H9 (cell line): ENCODE data around the gene PCSK6. TPM values are rescaled to one million over a fixed set of nuclear protein-coding genes. Genes with fewer than 3 reads are reported as not detected.

Experiments used
- DNase-seq: peaks from one replicate; pipeline ENCODE4 v3.0.0-alpha.2; 2017
- H2AFZ ChIP-seq: one replicate; pipeline ENCODE4 v1.6.1; 2013; ENCODE audit warnings: mild to moderate bottlenecking, low read length, control low read depth, moderate library complexity
- H2AK5ac ChIP-seq: 2 replicates; pipeline ENCODE4 v1.6.1; 2013; ENCODE audit warnings: low read length, control low read depth, mixed read lengths; ENCODE audit not compliant: insufficient read length
- H2BK120ac ChIP-seq: one replicate; pipeline ENCODE4 v1.6.1; 2013; ENCODE audit warnings: low read depth, mild to moderate bottlenecking, low read length, control low read depth, inconsistent platforms; ENCODE audit not compliant: poor library complexity, severe bottlenecking
- H2BK12ac ChIP-seq: 2 replicates; pipeline ENCODE4 v1.6.1; 2013; ENCODE audit warnings: low read length, control low read depth, mixed read lengths, low read depth; ENCODE audit not compliant: insufficient read length
- H2BK15ac ChIP-seq: 2 replicates; pipeline ENCODE4 v1.6.1; 2013; ENCODE audit warnings: low read depth, low read length, control low read depth
- H2BK20ac ChIP-seq: one replicate; pipeline ENCODE4 v1.6.1; 2013; ENCODE audit warnings: low read depth, mild to moderate bottlenecking, low read length, control low read depth, inconsistent platforms; ENCODE audit not compliant: poor library complexity, severe bottlenecking
- H2BK5ac ChIP-seq: 2 replicates; pipeline ENCODE4 v1.6.1; 2013; ENCODE audit warnings: low read length, control low read depth, mixed read lengths; ENCODE audit not compliant: insufficient read length
- H3K14ac ChIP-seq: 2 replicates; pipeline ENCODE4 v1.6.1; 2013; ENCODE audit warnings: low read length, control low read depth; ENCODE audit not compliant: insufficient read depth
- H3K18ac ChIP-seq: 2 replicates; pipeline ENCODE4 v1.6.1; 2013; ENCODE audit warnings: low read depth, mild to moderate bottlenecking, mixed read lengths, low read length, control low read depth; ENCODE audit not compliant: insufficient read length
- H3K23ac ChIP-seq: 2 replicates; pipeline ENCODE4 v1.6.1; 2013; ENCODE audit warnings: low read length, control low read depth, mixed read lengths, low read depth; ENCODE audit not compliant: insufficient read length
- H3K23me2 ChIP-seq: 2 replicates; pipeline ENCODE4 v1.6.1; 2013; ENCODE audit warnings: low read depth, mild to moderate bottlenecking, mixed read lengths, low read length, control low read depth; ENCODE audit not compliant: insufficient read length, poor library complexity, severe bottlenecking
- H3K27ac ChIP-seq: 2 replicates; pipeline ENCODE4 v1.5.1; 2013; ENCODE audit warnings: low read length, control low read depth, mixed read lengths, low read depth; ENCODE audit not compliant: insufficient read length
- H3K27me3 ChIP-seq: 2 replicates; pipeline ENCODE4 v1.6.1; 2013; ENCODE audit warnings: low read length, control low read depth, inconsistent platforms; ENCODE audit not compliant: insufficient read depth
- H3K4ac ChIP-seq: 2 replicates; pipeline ENCODE4 v1.6.1; 2013; ENCODE audit warnings: low read depth, mild to moderate bottlenecking, control low read depth, inconsistent platforms, low read length, moderate library complexity
- H3K4me1 ChIP-seq: 2 replicates; pipeline ENCODE4 v1.6.1; 2013; ENCODE audit warnings: low read length, control low read depth, inconsistent platforms; ENCODE audit not compliant: insufficient read depth
- H3K4me2 ChIP-seq: 2 replicates; pipeline ENCODE4 v1.6.1; 2013; ENCODE audit warnings: low read length, control low read depth, mixed read lengths; ENCODE audit not compliant: insufficient read length, insufficient read depth
- H3K56ac ChIP-seq: 2 replicates; pipeline ENCODE4 v1.6.1; 2013; ENCODE audit warnings: low read depth, mild to moderate bottlenecking, mixed read lengths, low read length, control low read depth; ENCODE audit not compliant: insufficient read length
- H3K79me1 ChIP-seq: 2 replicates; pipeline ENCODE4 v1.6.1; 2013; ENCODE audit warnings: low read depth, mild to moderate bottlenecking, moderate library complexity, low read length, control low read depth, inconsistent platforms; ENCODE audit not compliant: insufficient read depth, poor library complexity, severe bottlenecking
- H3K79me2 ChIP-seq: 2 replicates; pipeline ENCODE4 v1.6.1; 2013; ENCODE audit warnings: low read length, control low read depth, inconsistent platforms; ENCODE audit not compliant: insufficient read depth
- H3K9ac ChIP-seq: 2 replicates; pipeline ENCODE4 v1.6.1; 2013; ENCODE audit warnings: low read length, control low read depth, mixed read lengths; ENCODE audit not compliant: insufficient read length; ENCODE audit errors: extremely low read depth
- H3K9me3 ChIP-seq: one replicate; pipeline ENCODE4 v1.6.1; 2013; ENCODE audit warnings: low read depth, low read length, inconsistent platforms; ENCODE audit not compliant: control insufficient read depth
- H3T11ph ChIP-seq: one replicate; pipeline ENCODE4 v1.6.1; 2013; ENCODE audit warnings: mild to moderate bottlenecking, low read length, control low read depth, inconsistent platforms
- H4K20me1 ChIP-seq: one replicate; pipeline ENCODE4 v1.6.1; 2013; ENCODE audit not compliant: control insufficient read depth, insufficient read length, insufficient read depth
- H4K5ac ChIP-seq: 2 replicates; pipeline ENCODE4 v1.6.1; 2013; ENCODE audit warnings: low read depth, mild to moderate bottlenecking, mixed read lengths, low read length, control low read depth; ENCODE audit not compliant: insufficient read length
- H4K8ac ChIP-seq: replicated peaks from 2 replicates; pipeline ENCODE4 v1.6.1; 2013; ENCODE audit warnings: low read length, control low read depth, mixed read lengths, low read depth; ENCODE audit not compliant: insufficient read length
- H4K91ac ChIP-seq: 2 replicates; pipeline ENCODE4 v1.6.1; 2013; ENCODE audit warnings: low read depth, mild to moderate bottlenecking, moderate library complexity, mixed read lengths, low read length, control low read depth; ENCODE audit not compliant: insufficient read length
- H3K27ac Mint-ChIP-seq, 3 experiments: 2 replicates in 2 of 3; 3 replicates in 1 of 3; pipeline ENCODE4 v1.8.0; 2020 to 2021; ENCODE audit warnings: mixed read lengths in 3 of 3, mild to moderate bottlenecking in 1 of 3, moderate library complexity in 1 of 3
- H3K27me3 Mint-ChIP-seq: 2 replicates; pipeline ENCODE4 v1.8.0; 2021; ENCODE audit warnings: low read depth, mild to moderate bottlenecking, moderate library complexity, mixed read lengths
- H3K36me3 Mint-ChIP-seq, 3 experiments: 2 replicates in 2 of 3; 3 replicates in 1 of 3; pipeline ENCODE4 v1.8.0; 2020 to 2021; ENCODE audit warnings: low read depth in 3 of 3, mixed read lengths in 3 of 3; ENCODE audit not compliant: insufficient read depth in 1 of 3
- H3K4me1 Mint-ChIP-seq, 2 experiments: 2 replicates each; pipeline ENCODE4 v1.8.0; 2020; ENCODE audit warnings: mixed read lengths in 2 of 2
- H3K4me3 Mint-ChIP-seq, 2 experiments: 2 replicates in 1 of 2; 3 replicates in 1 of 2; pipeline ENCODE4 v1.8.0; 2020 to 2021; ENCODE audit warnings: mild to moderate bottlenecking in 2 of 2, mixed read lengths in 2 of 2, moderate library complexity in 1 of 2
- H3K9me3 Mint-ChIP-seq, 2 experiments: 2 replicates in 1 of 2; 3 replicates in 1 of 2; pipeline ENCODE4 v1.8.0; 2020; ENCODE audit warnings: mild to moderate bottlenecking in 2 of 2, mixed read lengths in 2 of 2, moderate library complexity in 1 of 2
- WGBS: extraction: QIAGEN DNeasy Blood & Tissue Kit; methylation state at CpG from one replicate; pipeline ENCODE4 v1.1.7; 2013; ENCODE audit warnings: missing lambda C conversion rate, low lambda C conversion rate, mixed read lengths; ENCODE audit not compliant: insufficient read length; ENCODE audit errors: extremely low coverage; 5-methylcytosine and 5-hydroxymethylcytosine counted together
- total RNA-seq: library from RNA; stranded (reverse); gene quantifications from 2 replicates; pipeline ENCODE4 v1.2.1, GENCODE V29; 2021
- TF ChIP-seq, protein P1 (sequence below): fragments of 200-600 bp; sonication (generic); conservative IDR thresholded peaks from 3 replicates; pipeline ENCODE4 v1.8.0; 2021; ENCODE audit warnings: antibody characterized with exemption, mild to moderate bottlenecking

The PCSK6 gene
- total RNA-seq, 1 experiment from 2014 or later, result 4.0 TPM

DNA sequence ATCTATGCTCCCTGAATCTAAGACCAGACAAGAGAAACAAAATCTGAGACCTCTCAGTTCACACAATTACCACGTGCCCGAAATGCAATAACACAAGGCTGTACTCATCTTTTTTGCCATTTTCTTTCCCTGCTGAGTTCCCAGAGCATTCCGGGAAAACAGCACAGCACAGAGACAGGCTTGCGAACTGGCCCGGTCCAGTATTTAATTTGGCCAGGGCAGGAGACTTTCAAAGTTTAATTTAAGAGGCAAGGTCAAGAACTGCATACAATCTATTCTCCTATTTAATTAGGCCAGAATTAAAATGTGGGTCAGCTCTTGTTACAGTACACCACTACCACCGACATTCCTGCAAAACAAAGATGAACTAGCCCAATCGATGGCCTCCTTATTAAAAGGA is 107.0 kb downstream of the PCSK6 start:
- Mint-ChIP-seq H3K27me3 (no peaks in the 10 kb centered on the region; the same call in 1 of the 2 replicates), H3K27ac (no peak overlapping the region), H3K4me1 (peaks cover 3 to 6% of the 10 kb centered on the region in 2 experiments; a peak in 3 of 4 replicates), H3K4me3 (no peak overlapping the region), H3K36me3 (no peaks in the 10 kb centered on the region), H3K9me3 (no peaks in the 10 kb centered on the region)
- Histone ChIP-seq H3K27ac (no peak overlapping the region), H3K79me1 (no peaks in the 10 kb centered on the region), H3K79me2 (no peaks in the 10 kb centered on the region), H3K9me3 (no peaks in the 10 kb centered on the region), H3K23ac (no peak overlapping the region), H2BK120ac (no peak overlapping the region), H2AFZ (no peak overlapping the region), H3K23me2 (no peaks in the 10 kb centered on the region), H2AK5ac (no peak overlapping the region), H3K14ac (no peak overlapping the region), H2BK12ac (no peak overlapping the region), H4K5ac (no peak overlapping the region), H3K4me2 (no peak overlapping the region), H4K8ac (no peak overlapping the region), H3K56ac (no peak overlapping the region), H2BK15ac (no peak overlapping the region), H3K27me3 (no peaks in the 10 kb centered on the region), H3K9ac (no peak overlapping the region), H3K4ac (no peak overlapping the region), H3K4me1 (no peaks in the 10 kb centered on the region), H4K20me1 (no peaks in the 10 kb centered on the region), H3K18ac (no peak overlapping the region), H4K91ac (no peak overlapping the region), H2BK20ac (no peak overlapping the region), H3T11ph (no peak overlapping the region), H2BK5ac (no peak overlapping the region)
- DNase-seq, result no peak
- no CpG with 5 or more reads among the region's 7 CpGs for WGBS
- TF ChIP-seq, protein P1, sequence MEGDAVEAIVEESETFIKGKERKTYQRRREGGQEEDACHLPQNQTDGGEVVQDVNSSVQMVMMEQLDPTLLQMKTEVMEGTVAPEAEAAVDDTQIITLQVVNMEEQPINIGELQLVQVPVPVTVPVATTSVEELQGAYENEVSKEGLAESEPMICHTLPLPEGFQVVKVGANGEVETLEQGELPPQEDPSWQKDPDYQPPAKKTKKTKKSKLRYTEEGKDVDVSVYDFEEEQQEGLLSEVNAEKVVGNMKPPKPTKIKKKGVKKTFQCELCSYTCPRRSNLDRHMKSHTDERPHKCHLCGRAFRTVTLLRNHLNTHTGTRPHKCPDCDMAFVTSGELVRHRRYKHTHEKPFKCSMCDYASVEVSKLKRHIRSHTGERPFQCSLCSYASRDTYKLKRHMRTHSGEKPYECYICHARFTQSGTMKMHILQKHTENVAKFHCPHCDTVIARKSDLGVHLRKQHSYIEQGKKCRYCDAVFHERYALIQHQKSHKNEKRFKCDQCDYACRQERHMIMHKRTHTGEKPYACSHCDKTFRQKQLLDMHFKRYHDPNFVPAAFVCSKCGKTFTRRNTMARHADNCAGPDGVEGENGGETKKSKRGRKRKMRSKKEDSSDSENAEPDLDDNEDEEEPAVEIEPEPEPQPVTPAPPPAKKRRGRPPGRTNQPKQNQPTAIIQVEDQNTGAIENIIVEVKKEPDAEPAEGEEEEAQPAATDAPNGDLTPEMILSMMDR, result no peak
